ENCODE measurements around the gene MMP28.

GRCh38 chr17:35821308-35821707 lies 25.9 kb upstream of the MMP28 start:
- TF ChIP-seq CTCF (conservative IDR thresholded peaks at IDR 0.05; ENCODE audit: low read length) = no peak
- no peak for TF ChIP-seq EZH2phosphoT487 (IDR thresholded peaks at IDR 0.05; ENCODE audit: borderline replicate concordance, low read depth, low read length)
